Purkinje cell (primary cell): Measurements from ENCODE around the gene C16orf46. TPM values are rescaled to one million over a fixed set of nuclear protein-coding genes. Genes with fewer than 3 reads are reported as not detected.

Experiments used
- polyA plus RNA-seq: library from polyadenylated mRNA; unstranded; fragments of >200 nt; fragmentation: Nextera tagmentation; gene quantifications from 2 replicates; pipeline ENCODE4 v1.2.1, GENCODE V29; 2014

C16orf46 gene, protein sequence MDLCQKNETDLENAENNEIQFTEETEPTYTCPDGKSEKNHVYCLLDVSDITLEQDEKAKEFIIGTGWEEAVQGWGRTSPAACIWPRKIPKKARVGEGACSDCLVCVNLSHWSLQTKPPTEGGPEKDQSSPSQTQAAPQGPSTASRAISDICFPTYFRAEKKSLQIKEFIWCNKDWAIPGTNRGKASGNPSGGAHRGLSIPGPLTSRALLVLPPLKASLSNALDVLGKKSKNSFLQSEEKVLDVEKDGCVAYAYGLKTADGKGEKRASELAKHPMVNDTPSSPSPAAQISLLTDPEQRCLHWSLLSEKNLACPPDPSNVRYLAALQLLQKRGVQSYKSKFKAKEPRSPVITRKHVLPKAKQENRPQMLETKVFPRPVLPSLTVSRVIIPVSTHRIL
- 3.2 and 5.8 TPM in 2 replicates for polyA plus RNA-seq

GRCh38 chr16:81077076-81077940 is at the start of gene C16orf46:
Gene C16orf46, minus strand, starts transcription at chr16:81077238. Its CDS starts 13,283 bp downstream, at chr16:81063955.

DNA sequence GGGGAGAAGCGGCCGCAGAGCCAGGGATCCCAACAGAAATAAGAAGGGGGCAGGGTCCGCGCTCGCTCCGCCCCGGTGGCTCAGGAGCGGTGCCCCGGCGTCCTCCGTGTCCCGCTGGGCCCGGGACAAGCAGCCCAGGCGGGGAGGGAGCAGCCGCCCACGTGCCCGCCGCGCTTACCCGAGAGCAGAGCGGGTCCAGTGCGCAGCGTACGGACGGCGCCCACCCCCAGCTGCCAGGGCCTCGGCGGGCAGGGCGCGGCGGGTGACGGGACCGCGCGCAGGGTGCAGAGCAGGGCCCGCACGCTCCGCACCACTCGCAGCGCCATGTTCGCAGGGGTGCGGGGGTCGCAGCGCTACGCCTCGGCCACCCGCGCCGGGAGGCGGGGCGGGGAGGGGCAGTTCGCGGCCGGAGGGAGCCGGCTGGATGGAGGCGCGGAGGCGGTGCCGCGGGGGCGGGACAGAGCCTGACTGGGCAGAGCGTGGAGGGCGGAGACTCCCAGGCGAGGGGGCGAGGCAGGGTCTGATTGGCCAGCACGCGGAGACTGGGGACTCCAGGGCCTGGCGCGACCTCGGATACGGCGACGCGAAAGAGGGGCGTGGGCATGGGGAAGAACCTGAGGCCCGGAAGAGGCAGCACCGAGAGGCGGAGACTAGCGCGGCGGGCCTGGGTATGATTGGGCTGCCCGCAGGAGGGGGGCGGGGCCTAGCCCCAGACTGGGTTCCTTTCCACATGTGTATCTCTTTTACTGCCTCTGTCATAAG is 19.1 kb upstream of the C16orf46 start, which contains the start of gene GCSH:
Gene GCSH (minus strand): TSS at position 443 of the 762 bp plus-strand sequence. CDS start 117 bp downstream, at position 326.

DNA sequence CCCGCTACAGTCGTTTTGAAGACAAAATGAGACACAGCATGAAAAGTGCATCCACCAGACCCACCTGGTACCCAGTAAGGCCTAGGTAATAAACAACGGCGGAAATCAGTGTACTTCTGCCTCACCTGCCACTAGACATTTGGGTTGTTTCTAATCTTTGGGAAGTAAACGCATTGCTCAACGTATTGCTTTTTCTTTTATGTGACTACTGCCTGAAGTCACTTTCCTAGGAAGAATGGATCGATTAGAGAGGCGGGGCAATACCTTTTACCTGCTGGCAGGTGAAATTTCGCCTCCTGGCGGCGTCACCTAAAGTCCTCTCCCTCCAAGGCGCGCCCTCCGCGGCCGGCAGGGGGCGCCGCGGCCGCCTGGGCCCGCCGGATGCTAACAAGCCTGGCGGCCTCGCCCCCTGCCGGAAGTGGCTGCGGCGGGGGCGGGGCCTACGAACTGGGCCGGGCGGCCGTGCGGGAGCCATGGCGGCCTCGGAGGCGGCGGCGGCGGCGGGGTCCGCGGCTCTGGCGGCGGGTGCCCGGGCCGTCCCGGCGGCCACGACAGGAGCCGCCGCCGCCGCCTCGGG is 41.6 kb downstream of the C16orf46 start, which contains the start of gene ATMIN:
Gene ATMIN (plus strand): TSS at position 445 of the 577 bp plus-strand sequence. CDS start 29 bp downstream, at position 474.

Other genes with a start within 250 kb of the C16orf46 start
- 300 and 316 TPM in 2 replicates for gene CMC2, start 70.4 kb downstream of the C16orf46 start, polyA plus RNA-seq
- gene CENPN, start 70.0 kb downstream of the C16orf46 start, polyA plus RNA-seq: 1.9 and 8.0 TPM in 2 replicates
- gene ATMIN, start 41.4 kb downstream of the C16orf46 start, polyA plus RNA-seq: 17.2 and 20.6 TPM in 2 replicates
- 67.2 and 114 TPM in 2 replicates for gene GCSH, start 19.2 kb upstream of the C16orf46 start, polyA plus RNA-seq
- gene BCO1, start 161.5 kb upstream of the C16orf46 start, polyA plus RNA-seq: 0.19 TPM in 1 of 2 replicates, not detected in the other
- gene GAN, start 237.7 kb upstream of the C16orf46 start, polyA plus RNA-seq: 6.4 and 6.8 TPM in 2 replicates